GM10266 (cell line): ENCODE data around the gene P2RY6.

Experiments
- DNase-seq: peaks from one replicate; pipeline ENCODE4 v3.0.0; 2012; ENCODE audit errors: extremely low spot score
- CTCF ChIP-seq: IDR thresholded peaks from 2 replicates; pipeline ENCODE4 v1.5.1; 2012; ENCODE audit warnings: mild to moderate bottlenecking, low read depth; ENCODE audit not compliant: control insufficient read depth, insufficient read depth; ENCODE audit errors: missing control alignments

The P2RY6 gene

GRCh38 chr11:73259406-73260126, 12.6 kb upstream of the P2RY6 start:
- DNase-seq, result no peak
- TF ChIP-seq CTCF, result no peak

- DNase-seq, result no peak
- no peak for TF ChIP-seq CTCF
Measured at GRCh38 chr11:73260127-73260457, 12.0 kb upstream of the P2RY6 start.

- no peak for TF ChIP-seq CTCF
- DNase-seq, result no peak
Measured at GRCh38 chr11:73262851-73263495, 9.2 kb upstream of the P2RY6 start.

- no peak for TF ChIP-seq CTCF
- no peak for DNase-seq
Measured at GRCh38 chr11:73263640-73264039, 8.5 kb upstream of the P2RY6 start.

GRCh38 chr11:73265278-73265810, 6.8 kb upstream of the P2RY6 start:
- TF ChIP-seq CTCF, result no peak
- DNase-seq, result no peak

GRCh38 chr11:73265853-73266645, 6.1 kb upstream of the P2RY6 start:
- no peak for TF ChIP-seq CTCF
- DNase-seq, result no peak
